Hepatocyte (in vitro differentiated cells): Measurements from ENCODE around the gene NDUFB4.

Experiments used
- EZH2 ChIP-seq: fragments of 200-600 bp; sonication (generic); IDR thresholded peaks from 2 replicates; pipeline ENCODE4 v1.6.1; 2016; ENCODE audit warnings: antibody characterized with exemption, mild to moderate bottlenecking, borderline replicate concordance
- EZH2phosphoT487 ChIP-seq: fragments of 200-600 bp; sonication (generic); IDR thresholded peaks from one replicate; pipeline ENCODE4 v1.6.1; 2018; ENCODE audit warnings: antibody characterized with exemption, mild to moderate bottlenecking, low read depth, moderate library complexity; ENCODE audit not compliant: unreplicated experiment, severe bottlenecking
- TF ChIP-seq, protein P1 (sequence below): fragments of 200-600 bp; sonication (generic); IDR thresholded peaks from 2 replicates; pipeline ENCODE4 v1.5.1; 2016; ENCODE audit warnings: antibody characterized with exemption, mild to moderate bottlenecking; ENCODE audit not compliant: poor library complexity

DNA sequence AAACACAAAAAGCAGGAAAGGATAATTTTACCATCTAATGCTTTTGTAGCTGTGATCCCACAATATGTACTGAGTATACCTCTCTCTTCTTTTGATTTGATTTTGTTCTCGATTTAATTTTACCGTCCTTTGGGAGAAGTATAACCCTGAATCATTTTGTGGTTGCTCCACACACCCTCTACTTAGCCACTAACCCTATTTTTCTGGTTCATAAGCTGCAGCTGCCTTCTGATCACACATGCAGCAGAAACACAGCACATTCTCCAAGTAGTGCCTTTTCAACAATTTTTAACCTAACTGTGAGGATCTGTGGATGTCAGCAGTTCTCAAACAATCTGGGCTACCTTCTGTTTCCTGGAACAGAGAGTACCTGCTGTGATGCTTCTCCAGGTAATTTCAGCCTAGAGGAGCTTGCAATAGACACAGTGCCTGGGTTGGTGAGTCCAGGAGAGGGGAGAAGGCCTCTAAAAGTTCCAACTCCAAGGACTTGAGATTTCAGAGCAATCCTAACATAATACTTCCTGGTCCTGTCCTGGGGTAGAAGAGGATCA is 45.6 kb downstream of the NDUFB4 start:
- TF ChIP-seq, protein P1, sequence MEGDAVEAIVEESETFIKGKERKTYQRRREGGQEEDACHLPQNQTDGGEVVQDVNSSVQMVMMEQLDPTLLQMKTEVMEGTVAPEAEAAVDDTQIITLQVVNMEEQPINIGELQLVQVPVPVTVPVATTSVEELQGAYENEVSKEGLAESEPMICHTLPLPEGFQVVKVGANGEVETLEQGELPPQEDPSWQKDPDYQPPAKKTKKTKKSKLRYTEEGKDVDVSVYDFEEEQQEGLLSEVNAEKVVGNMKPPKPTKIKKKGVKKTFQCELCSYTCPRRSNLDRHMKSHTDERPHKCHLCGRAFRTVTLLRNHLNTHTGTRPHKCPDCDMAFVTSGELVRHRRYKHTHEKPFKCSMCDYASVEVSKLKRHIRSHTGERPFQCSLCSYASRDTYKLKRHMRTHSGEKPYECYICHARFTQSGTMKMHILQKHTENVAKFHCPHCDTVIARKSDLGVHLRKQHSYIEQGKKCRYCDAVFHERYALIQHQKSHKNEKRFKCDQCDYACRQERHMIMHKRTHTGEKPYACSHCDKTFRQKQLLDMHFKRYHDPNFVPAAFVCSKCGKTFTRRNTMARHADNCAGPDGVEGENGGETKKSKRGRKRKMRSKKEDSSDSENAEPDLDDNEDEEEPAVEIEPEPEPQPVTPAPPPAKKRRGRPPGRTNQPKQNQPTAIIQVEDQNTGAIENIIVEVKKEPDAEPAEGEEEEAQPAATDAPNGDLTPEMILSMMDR: no peak
- TF ChIP-seq EZH2phosphoT487: no peak
- TF ChIP-seq EZH2: no peak
